Esophagus muscularis mucosa (tissue), 4 donors: Measurements from ENCODE around the gene CRELD1. TPM values are rescaled to one million over a fixed set of nuclear protein-coding genes. Genes with fewer than 3 reads are reported as not detected.

Experiments used
- DNase-seq: peaks from one replicate; pipeline ENCODE4 v3.0.0-alpha.2; 2017; ENCODE audit errors: extremely low spot score
- H3K27ac ChIP-seq, 4 donors: fragments of 200-600 bp; sonication (generic); replicated peaks in 1 of 4; 1 replicate in 3 of 4; 2 replicates in 1 of 4; pipeline ENCODE4 v1.5.1; 2016 to 2019; ENCODE audit warnings: mild to moderate bottlenecking in 1 of 4
- H3K27me3 ChIP-seq, 4 donors: fragments of 200-600 bp; sonication (generic); one replicate each; pipeline versions ENCODE4 v1.5.1 to v1.6.0; 2016 to 2019
- H3K36me3 ChIP-seq, 4 donors: fragments of 200-600 bp; sonication (generic); one replicate each; pipeline ENCODE4 v1.5.1; 2016 to 2019
- H3K4me1 ChIP-seq, 4 donors: fragments of 200-600 bp; sonication (generic); one replicate each; pipeline ENCODE4 v1.5.1; 2016 to 2019
- H3K4me3 ChIP-seq, 4 donors: fragments of 200-600 bp; sonication (generic); 1 replicate in 2 of 4; 2 replicates in 2 of 4; pipeline ENCODE4 v1.5.1; 2016 to 2019; ENCODE audit warnings: mild to moderate bottlenecking in 4 of 4, moderate library complexity in 1 of 4
- H3K9me3 ChIP-seq, 4 donors: fragments of 200-600 bp; sonication (generic); 1 replicate in 3 of 4; 2 replicates in 1 of 4; pipeline ENCODE4 v1.5.1; 2016 to 2019
- EP300 ChIP-seq: sonication (generic); formaldehyde crosslinking; IDR thresholded peaks from one replicate; pipeline ENCODE4 v1.6.1; 2017; ENCODE audit warnings: antibody characterized with exemption
- POLR2A ChIP-seq: fragments of 450-650 bp; IDR thresholded peaks from one replicate; pipeline ENCODE4 v1.6.1; 2017; ENCODE audit warnings: antibody characterized with exemption, moderate library complexity, mild to moderate bottlenecking, low read depth
- POLR2AphosphoS5 ChIP-seq, 2 donors: sonication (generic); formaldehyde crosslinking; IDR thresholded peaks; one replicate each; pipeline ENCODE4 v1.6.1; 2017; ENCODE audit warnings: antibody characterized with exemption in 2 of 2
- WGBS: methylation state at CpG from one replicate; pipeline ENCODE4 v1.1.5; 2018; 5-methylcytosine and 5-hydroxymethylcytosine counted together
- intact Hi-C: fragments of 100-400 bp; cut with DNase I; formaldehyde crosslinking; loops from one replicate; pipeline ENCODE4 v1.15.1; 2023
- total RNA-seq, 4 donors: library from RNA; depleted of rRNA; stranded (reverse); fragments of >200 nt; gene quantifications; one replicate each; pipeline versions ENCODE4 v1.1.0 to v1.2.1, GENCODE V29; 2016
- TF ChIP-seq, protein P1 (sequence below), 3 experiments: fragments of 200-600 bp in 2 of 3; fragments of 450-650 bp in 1 of 3; sonication (generic) in 2 of 3; IDR thresholded peaks; one replicate each; pipeline ENCODE4 v1.5.1; 2017 to 2019; ENCODE audit warnings: antibody characterized with exemption in 3 of 3, mild to moderate bottlenecking in 2 of 3, moderate library complexity in 1 of 3

Gene CRELD1
- total RNA-seq, 4 donors from 2014 or later = 38.6 to 62.9 (median 52.0) TPM

- Histone ChIP-seq H3K9me3 (no peaks in the 10 kb centered on the region), H3K4me1 (peaks cover 33 to 54% (median 50%) of the 10 kb centered on the region in 4 donors), H3K4me3 (no peak overlapping the region), H3K36me3 (no peaks in the 10 kb centered on the region), H3K27me3 (no peaks in the 10 kb centered on the region), H3K27ac (peak overlapping the region; percentile 88 to 96 (median 94))
- TF ChIP-seq, protein P1, sequence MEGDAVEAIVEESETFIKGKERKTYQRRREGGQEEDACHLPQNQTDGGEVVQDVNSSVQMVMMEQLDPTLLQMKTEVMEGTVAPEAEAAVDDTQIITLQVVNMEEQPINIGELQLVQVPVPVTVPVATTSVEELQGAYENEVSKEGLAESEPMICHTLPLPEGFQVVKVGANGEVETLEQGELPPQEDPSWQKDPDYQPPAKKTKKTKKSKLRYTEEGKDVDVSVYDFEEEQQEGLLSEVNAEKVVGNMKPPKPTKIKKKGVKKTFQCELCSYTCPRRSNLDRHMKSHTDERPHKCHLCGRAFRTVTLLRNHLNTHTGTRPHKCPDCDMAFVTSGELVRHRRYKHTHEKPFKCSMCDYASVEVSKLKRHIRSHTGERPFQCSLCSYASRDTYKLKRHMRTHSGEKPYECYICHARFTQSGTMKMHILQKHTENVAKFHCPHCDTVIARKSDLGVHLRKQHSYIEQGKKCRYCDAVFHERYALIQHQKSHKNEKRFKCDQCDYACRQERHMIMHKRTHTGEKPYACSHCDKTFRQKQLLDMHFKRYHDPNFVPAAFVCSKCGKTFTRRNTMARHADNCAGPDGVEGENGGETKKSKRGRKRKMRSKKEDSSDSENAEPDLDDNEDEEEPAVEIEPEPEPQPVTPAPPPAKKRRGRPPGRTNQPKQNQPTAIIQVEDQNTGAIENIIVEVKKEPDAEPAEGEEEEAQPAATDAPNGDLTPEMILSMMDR (IDR thresholded peaks at IDR 0.05) = no peak
- TF ChIP-seq EP300 (no peak), POLR2A (no peak), POLR2AphosphoS5 (IDR thresholded peaks at IDR 0.05) (no peak)
- DNase-seq = no peak
- intact Hi-C loops = loop anchor here (2.0 kb wide), 1 partner anchor 51 kb away; no protein-coding TSS in a partner anchor
- 80% methylated on average over 1 of the region's 1 CpG for WGBS
These were observed 19.6 kb upstream of the CRELD1 start for GRCh38 chr3:9914011-9914410.

DNA sequence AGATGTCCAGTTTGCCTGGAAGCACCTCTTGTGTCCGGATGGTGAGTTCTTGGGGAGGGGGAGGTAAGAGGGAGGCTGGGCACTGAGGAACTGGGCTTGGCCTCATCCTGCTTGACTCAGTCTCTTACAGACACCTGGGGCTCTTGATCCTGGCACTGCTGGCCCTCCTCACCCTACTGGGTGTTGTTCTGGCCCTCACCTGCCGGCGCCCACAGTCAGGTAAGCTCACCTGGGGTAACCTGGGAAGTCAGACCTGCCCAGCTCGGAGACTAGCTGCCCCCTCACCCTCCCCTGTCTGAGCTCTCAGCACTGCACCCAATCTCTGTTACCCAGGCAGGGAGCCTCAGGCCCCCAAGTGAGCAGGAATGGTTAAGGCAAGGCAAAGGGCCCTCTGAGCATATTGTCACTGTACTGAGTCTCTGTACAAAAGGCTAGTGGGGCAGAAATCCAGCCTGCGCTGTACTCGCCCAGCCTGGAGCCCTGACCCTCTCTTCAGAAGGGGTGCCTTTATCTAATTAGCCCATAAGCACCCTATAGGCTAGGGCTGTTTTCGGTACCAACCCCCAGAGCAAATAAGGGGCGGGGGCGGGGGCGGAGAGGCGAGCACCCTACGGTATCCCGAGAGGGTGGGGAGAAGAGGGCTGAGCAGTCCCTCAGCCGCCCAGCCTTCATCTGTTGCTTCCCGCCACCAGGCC, 18.9 kb upstream of the CRELD1 start:
- peaks cover 0 to 3% (median 1%) of the 10 kb centered on the region in 4 donors for H3K36me3 ChIP-seq
- intact Hi-C loops = loop anchor here (2.0 to 5.0 kb wide), 2 partner anchors 52 to 67 kb away; no protein-coding TSS in a partner anchor
- no peaks in the 10 kb centered on the region for H3K27me3 ChIP-seq
- H3K27ac ChIP-seq = peak overlapping the region; percentile 88 to 96 (median 94)
- no peaks in the 10 kb centered on the region for H3K9me3 ChIP-seq
- no peak for DNase-seq
- H3K4me1 ChIP-seq = peaks cover 33 to 59% (median 50%) of the 10 kb centered on the region in 4 donors
- H3K4me3 ChIP-seq = peak overlapping the region; percentile 65 to 78 (median 72)
- TF ChIP-seq EP300 (no peak), POLR2A (no peak), POLR2AphosphoS5 (IDR thresholded peaks at IDR 0.05) (no peak)
- TF ChIP-seq, protein P1 (IDR thresholded peaks at IDR 0.05) = no peak
- 56% methylated on average over 4 of the region's 15 CpGs for WGBS

GRCh38 chr3:9915254-9916141, 18.1 kb upstream of the CRELD1 start:
- TF ChIP-seq, protein P1 (IDR thresholded peaks at IDR 0.05) = peak; percentile 51 to 67 (median 52)
- TF ChIP-seq EP300 (no peak), POLR2AphosphoS5 (IDR thresholded peaks at IDR 0.05) (peak; percentile 49 to 56), POLR2A (no peak)
- Histone ChIP-seq H3K36me3 (peaks cover 0 to 11% (median 7%) of the 10 kb centered on the region in 4 donors), H3K27ac (peak overlapping the region; percentile 88 to 96 (median 94)), H3K9me3 (no peaks in the 10 kb centered on the region), H3K4me3 (peak overlapping the region; percentile 65 to 78 (median 72)), H3K27me3 (no peaks in the 10 kb centered on the region), H3K4me1 (peaks cover 33 to 59% (median 50%) of the 10 kb centered on the region in 4 donors)
- WGBS = 1% methylated on average over 54 of the region's 99 CpGs
- no peak for DNase-seq
- intact Hi-C loops = loop anchor here (2.0 to 5.0 kb wide), 2 partner anchors 53 to 68 kb away; no protein-coding TSS in a partner anchor

DNA sequence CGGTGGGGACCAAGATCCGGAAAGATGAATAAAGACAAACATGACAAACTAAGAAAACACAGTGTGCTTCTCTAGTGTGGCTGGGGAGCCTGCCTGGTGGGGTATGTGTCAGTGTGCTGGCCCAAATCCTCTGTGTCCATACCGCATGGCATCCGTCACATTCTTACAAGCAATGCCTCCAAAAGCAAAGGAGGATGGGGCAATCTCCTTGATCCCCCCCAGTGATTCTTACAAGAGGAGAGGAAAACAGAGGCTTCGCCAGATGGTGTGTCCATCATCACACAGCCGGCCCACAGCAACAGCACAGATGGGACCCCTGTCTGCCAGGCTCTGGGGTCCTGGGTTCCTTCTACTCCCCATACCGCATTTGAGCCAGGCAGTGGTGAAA, 17.3 kb upstream of the CRELD1 start:
- peaks cover 33 to 59% (median 50%) of the 10 kb centered on the region in 4 donors for H3K4me1 ChIP-seq
- no peaks in the 10 kb centered on the region for H3K9me3 ChIP-seq
- H3K27me3 ChIP-seq = no peaks in the 10 kb centered on the region
- no peak for TF ChIP-seq POLR2AphosphoS5 (IDR thresholded peaks at IDR 0.05)
- peak overlapping the region; percentile 88 to 96 (median 94) for H3K27ac ChIP-seq
- peaks cover 0 to 20% (median 14%) of the 10 kb centered on the region in 4 donors for H3K36me3 ChIP-seq
- intact Hi-C loops = loop anchor here (5.0 kb wide), 1 partner anchor 69 kb away; no protein-coding TSS in a partner anchor
- 37% methylated on average over 4 of the region's 7 CpGs for WGBS
- peak overlapping the region; percentile 65 to 78 (median 72) for H3K4me3 ChIP-seq
- DNase-seq = no peak
